AG04450 (cell line): ENCODE results near the gene SKIC8. TPM values are rescaled to one million over a fixed set of nuclear protein-coding genes. Genes with fewer than 3 reads are reported as not detected.

ENCODE experiments used
- CTCF ChIA-PET: fragments of 300-600, 350-600 bp; formaldehyde crosslinking; extraction: SDS; loops from one replicate; lab custom pipeline; 2022; ENCODE audit warnings: antibody characterized with exemption, inconsistent platforms; lab: Charles Lee
- POLR2A ChIA-PET: fragments of 350-600 bp; formaldehyde crosslinking; extraction: SDS; loops from one replicate; lab custom pipeline; 2021; ENCODE audit warnings: antibody characterized with exemption, inconsistent platforms; lab: Yijun Ruan, JAX
- DNase-seq: peaks from one replicate; pipeline ENCODE4 v3.0.0-alpha.2; 2011; ENCODE audit warnings: low read depth, low spot score
- H3K27ac ChIP-seq: one replicate; pipeline ENCODE4 v1.5.1; 2012; ENCODE audit warnings: low read depth, low read length, control low read depth
- H3K27me3 ChIP-seq: one replicate; pipeline ENCODE4 v1.6.0; 2012; ENCODE audit warnings: low read length; ENCODE audit not compliant: control insufficient read depth, insufficient read depth
- H3K4me3 ChIP-seq: 2 replicates; pipeline ENCODE4 v1.5.1; 2011; ENCODE audit warnings: mild to moderate bottlenecking, low read depth, low read length, control low read depth
- H3K9me3 ChIP-seq: 2 replicates; pipeline ENCODE4 v1.5.1; 2012; ENCODE audit warnings: low read length; ENCODE audit not compliant: control insufficient read depth, insufficient read depth
- polyA plus RNA-seq: library from polyadenylated mRNA; depleted of rRNA; stranded (reverse); fragments of >200 nt; gene quantifications from 2 replicates; pipeline ENCODE4 v1.2.3, GENCODE V29; 2011
- TF ChIP-seq, protein P1 (sequence below): IDR thresholded peaks from 2 replicates; pipeline ENCODE4 v1.5.1; 2011; ENCODE audit warnings: low read depth, low read length, control low read depth, inconsistent platforms

SKIC8 gene
- polyA plus RNA-seq, 1 experiment = 92.0 TPM

DNA sequence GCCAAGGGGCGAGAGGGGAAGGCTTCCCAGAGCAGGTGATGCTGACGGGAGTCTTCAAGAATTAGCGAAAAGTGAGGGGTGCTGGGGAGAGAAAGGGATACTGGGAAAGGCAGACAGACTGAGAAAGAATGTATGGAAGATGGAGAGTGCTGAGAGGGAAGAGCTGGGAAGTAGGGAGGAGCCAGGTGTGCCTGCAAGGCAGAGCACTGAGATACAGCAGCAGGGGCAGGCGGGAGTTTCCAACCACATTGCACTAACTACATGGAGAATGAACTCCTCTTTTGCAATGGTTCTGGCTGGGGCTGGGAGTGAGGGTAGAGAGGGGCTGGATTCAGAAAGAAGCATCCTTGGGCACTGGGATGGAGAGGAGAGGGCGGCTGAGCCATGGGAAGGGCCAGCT, 24.7 kb upstream of the SKIC8 start:
- H3K27ac ChIP-seq = no peak overlapping the region
- ChIA-PET CTCF (no interaction called here), POLR2A (no interaction called here)
- H3K4me3 ChIP-seq = no peak overlapping the region
- H3K9me3 ChIP-seq = no peaks in the 10 kb centered on the region
- no peak for DNase-seq
- peaks cover 17% of the 10 kb centered on the region for H3K27me3 ChIP-seq
- TF ChIP-seq, protein P1, sequence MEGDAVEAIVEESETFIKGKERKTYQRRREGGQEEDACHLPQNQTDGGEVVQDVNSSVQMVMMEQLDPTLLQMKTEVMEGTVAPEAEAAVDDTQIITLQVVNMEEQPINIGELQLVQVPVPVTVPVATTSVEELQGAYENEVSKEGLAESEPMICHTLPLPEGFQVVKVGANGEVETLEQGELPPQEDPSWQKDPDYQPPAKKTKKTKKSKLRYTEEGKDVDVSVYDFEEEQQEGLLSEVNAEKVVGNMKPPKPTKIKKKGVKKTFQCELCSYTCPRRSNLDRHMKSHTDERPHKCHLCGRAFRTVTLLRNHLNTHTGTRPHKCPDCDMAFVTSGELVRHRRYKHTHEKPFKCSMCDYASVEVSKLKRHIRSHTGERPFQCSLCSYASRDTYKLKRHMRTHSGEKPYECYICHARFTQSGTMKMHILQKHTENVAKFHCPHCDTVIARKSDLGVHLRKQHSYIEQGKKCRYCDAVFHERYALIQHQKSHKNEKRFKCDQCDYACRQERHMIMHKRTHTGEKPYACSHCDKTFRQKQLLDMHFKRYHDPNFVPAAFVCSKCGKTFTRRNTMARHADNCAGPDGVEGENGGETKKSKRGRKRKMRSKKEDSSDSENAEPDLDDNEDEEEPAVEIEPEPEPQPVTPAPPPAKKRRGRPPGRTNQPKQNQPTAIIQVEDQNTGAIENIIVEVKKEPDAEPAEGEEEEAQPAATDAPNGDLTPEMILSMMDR = no peak

- H3K9me3 ChIP-seq = no peaks in the 10 kb centered on the region
- no peak overlapping the region for H3K27ac ChIP-seq
- DNase-seq = no peak
- ChIA-PET POLR2A (no interaction called here), CTCF (interaction anchor here (1.0 kb wide), 1 partner anchor 16 kb away, joined by 3 read pairs; no protein-coding TSS in a partner anchor)
- TF ChIP-seq, protein P1 = no peak
- no peak overlapping the region for H3K4me3 ChIP-seq
- peaks cover 17% of the 10 kb centered on the region for H3K27me3 ChIP-seq
These were observed 24.3 kb upstream of the SKIC8 start for GRCh38 chr15:78323693-78324092.

GRCh38 chr15:78322724-78323521, 23.5 kb upstream of the SKIC8 start:
- no peaks in the 10 kb centered on the region for H3K9me3 ChIP-seq
- POLR2A ChIA-PET = no interaction called here
- CTCF ChIA-PET = interaction anchor here (1.0 kb wide), 1 partner anchor 15 kb away, joined by 3 read pairs; no protein-coding TSS in a partner anchor

DNA sequence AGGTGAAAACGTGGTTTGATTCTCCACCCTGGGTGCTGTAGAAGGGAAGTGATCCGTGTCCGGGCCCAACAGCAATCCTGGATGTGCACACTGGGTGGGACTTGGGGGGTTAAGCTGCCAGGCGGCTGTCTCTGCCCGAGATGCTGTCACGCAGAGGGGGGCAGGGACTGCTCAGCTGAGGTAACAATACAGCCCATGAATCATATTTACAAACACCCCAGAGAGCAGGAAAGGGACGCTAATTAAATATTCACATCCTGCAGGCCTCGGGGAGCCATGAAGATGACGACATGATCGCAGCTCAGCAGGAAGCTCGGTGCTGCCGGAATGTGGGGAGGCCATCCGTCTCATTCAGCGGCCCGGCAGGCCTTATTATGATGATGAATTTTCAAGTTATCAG, 22.8 kb upstream of the SKIC8 start:
- H3K27ac ChIP-seq = peak overlapping the region; percentile 21
- no peaks in the 10 kb centered on the region for H3K9me3 ChIP-seq
- CTCF ChIA-PET = interaction anchor here (0.7 kb wide), 1 partner anchor 82 kb away, joined by 3 read pairs; no protein-coding TSS in a partner anchor
- DNase-seq = no peak
- no peak overlapping the region for H3K4me3 ChIP-seq
- peaks cover 10% of the 10 kb centered on the region for H3K27me3 ChIP-seq
- TF ChIP-seq, protein P1 = no peak
- POLR2A ChIA-PET = no interaction called here

More at GRCh38 chr15:78322724-78323521, 23.5 kb upstream of the SKIC8 start:
- H3K27ac ChIP-seq = no peak overlapping the region
- H3K4me3 ChIP-seq = no peak overlapping the region
- peaks cover 13% of the 10 kb centered on the region for H3K27me3 ChIP-seq
- TF ChIP-seq, protein P1 = no peak
- DNase-seq = no peak

GRCh38 chr15:78321786-78322185, 22.4 kb upstream of the SKIC8 start:
- no peak for DNase-seq
- H3K4me3 ChIP-seq = no peak overlapping the region
- no peaks in the 10 kb centered on the region for H3K9me3 ChIP-seq
- ChIA-PET CTCF (interaction anchor here (0.7 to 1.0 kb wide), 2 partner anchors 81 to 102 kb away, joined by 3 to 4 read pairs; no protein-coding TSS in a partner anchor), POLR2A (no interaction called here)
- TF ChIP-seq, protein P1 = no peak
- H3K27ac ChIP-seq = peak overlapping the region; percentile 21
- peaks cover 10% of the 10 kb centered on the region for H3K27me3 ChIP-seq
